ENCODE results near the gene MAST1.
"Not testable (repeated sequence)": the region's sequence is repeated elsewhere in the genome, so short reads cannot be mapped to it uniquely, and the experiment has no call there.

Gene MAST1

DNA sequence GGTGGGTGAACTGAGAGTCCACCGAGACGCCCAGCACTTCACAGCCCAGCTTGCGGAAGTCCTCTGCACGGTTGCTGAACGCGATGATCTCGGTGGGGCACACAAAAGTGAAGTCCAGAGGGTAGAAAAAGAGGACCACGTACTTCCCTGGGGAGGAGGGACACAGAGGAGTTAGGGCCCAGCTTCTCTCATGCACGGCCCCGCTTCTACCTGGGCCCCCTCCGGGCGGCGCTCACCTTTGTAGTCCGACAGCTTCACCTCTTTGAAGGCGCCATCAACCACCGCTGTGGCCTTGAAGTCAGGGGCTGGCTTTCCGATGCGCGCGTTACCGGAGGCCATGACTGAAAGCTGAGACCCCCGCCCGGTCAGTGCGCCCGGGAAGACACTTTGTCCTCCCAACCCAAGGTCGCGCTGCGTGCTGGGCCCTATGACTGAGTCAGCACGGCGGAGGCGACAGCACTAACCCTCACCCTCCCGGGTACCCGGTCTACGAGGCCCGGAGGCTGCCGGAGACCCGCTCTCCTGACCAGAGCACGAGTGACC is 37.3 kb upstream of the MAST1 start:
- FAIRE-seq (no peak), DNase-seq (ENCODE audit: insufficient read length, low spot score) (no peak)

DNA sequence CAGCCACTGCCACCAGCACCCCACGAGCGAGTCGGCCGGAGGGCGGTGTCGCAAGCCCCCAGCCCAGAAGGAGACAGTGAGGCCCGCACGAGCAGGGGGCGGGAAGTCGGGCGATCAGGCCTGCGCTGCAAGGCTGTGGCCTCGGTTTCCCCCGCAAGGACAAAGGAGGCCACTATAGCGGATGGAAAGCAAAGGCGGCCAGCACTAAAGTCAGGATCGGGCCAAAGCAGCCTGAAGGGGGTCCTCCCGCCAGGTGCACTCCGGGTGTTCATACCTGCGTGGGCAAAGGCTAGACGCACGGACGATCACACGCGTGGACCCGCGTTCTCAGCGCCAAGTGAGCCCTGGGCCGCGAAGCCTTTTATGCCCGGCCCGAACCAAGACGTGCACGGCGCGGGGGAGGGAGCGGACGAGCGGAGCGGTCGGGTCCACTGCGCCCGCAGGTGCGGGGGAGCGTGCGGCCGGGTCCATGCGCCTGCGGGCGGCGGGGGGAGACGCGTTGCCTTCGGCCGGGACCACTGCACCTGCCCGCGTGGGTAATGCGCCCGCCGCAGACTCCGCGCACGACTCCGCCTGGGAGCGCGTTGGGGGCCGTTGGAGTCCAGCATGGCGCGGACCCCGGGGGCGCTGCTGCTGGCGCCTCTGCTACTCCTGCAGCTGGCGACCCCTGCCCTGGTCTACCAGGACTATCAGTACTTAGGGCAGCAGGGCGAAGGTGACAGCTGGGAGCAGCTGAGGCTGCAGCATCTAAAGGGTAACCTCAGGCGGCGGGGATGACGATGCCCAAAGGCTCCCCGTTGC is 36.6 kb upstream of the MAST1 start, which contains the start of the genes PRDX2 and THSD8:
PRDX2 (minus strand) TSS at position 335 of the 801 bp plus-strand sequence. CDS start 539 bp downstream, outside the sequence.
THSD8 (plus strand) TSS at position 604 of the 801 bp plus-strand sequence; CDS start at position 607, 3 bp downstream.
- FAIRE-seq (no peak), DNase-seq (ENCODE audit: insufficient read length, low spot score) (no peak)

DNA sequence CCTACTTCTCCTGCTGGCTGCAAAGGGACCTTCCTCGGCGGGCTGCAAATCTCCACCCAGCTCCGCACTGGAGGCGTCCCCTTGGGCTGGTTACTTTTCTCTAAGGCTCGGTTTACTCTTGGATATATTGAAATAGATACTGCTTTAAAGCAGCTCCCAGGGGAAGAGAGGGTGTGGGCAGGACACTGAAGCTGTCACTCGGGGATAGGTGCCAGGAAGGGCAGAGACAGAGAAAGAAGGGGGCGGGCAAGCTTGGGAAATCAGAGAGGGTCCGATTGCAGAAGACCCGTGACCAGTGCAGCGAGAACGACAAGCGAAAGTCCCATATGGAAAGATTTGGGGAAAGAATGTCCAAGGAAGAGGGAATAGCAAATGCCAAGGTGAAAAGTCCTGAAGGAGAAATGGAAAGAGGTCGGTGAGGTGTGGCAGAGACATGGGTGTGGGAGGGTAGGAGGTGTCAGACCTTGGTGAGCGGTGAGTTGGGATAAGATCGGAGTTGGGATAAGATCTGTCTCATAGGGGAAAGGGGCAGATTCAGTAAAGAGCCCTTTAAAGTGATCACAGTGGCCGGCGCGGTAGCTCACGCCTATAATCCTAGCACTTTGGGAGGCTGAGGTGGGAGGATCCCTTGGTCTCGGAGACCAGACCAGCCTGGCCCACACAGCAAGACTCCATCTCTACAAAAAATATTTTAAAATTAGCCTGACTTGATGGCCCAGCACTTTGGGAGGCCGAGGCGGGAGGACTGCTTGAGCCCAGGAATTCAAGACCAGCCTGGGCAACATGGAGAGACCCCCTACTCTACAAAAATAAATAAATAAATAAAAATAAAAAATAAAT is 35.8 kb upstream of the MAST1 start:
- DNase-seq (ENCODE audit: insufficient read length, low spot score) (no peak), FAIRE-seq (no peak)

DNA sequence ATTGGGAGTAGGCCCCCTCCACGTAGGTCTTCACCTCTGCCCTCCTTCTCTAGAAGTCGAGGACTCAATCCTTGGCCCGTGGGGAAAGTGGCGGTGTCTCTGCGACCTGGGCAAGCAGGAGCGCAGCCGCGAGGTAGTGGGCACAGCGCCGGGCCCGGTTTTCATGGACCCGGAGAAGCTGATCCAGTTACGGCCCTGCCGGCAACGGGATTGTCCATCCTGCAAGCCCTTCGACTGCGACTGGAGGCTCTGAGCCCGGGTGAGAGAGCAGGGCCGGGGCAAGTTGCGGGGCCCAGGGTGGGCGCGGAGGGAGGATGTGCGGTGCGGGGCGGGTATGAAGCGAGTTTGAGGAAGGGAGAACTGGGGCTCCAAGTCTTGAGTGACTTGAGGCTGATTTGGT is 34.3 kb upstream of the MAST1 start:
- DNase-seq (ENCODE audit: insufficient read length, low spot score) (no peak), FAIRE-seq (no peak)

DNA sequence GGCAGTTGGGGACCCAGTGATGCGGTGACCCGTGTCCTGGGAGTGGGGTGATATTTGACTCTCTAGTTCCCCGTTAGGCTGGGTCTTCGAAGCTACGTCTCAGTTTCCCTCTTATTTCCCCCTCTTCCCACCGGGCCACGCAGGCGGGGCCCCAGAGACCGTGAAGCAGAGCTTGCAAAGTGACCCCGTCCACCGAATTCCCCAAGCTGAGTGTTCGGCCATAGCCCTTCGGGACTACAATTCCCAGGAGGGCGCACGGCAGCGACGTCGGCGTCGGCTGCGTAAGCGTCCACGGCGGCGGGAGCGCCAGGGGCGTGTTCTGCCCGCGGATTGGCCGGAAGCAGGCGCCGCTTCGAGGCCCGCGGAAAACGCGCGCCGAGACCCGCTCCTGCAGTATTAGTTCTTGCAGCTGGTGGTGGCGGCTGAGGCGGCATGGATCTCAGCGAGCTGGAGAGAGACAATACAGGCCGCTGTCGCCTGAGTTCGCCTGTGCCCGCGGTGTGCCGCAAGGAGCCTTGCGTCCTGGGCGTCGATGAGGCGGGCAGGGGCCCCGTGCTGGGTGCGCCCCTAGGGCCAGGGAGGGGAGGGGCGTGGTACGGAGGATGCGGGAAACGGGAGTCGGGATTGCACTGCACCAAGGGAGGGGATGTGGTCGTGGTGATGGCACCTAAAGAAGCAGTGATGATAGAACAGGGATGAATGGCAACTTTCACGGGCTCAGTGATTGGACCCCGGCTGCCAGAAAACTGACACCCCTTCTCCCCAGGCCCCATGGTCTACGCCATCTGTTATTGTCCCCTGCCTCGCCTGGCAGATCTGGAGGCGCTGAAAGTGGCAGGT is 31.9 kb upstream of the MAST1 start, which contains the start of gene RNASEH2A:
RNASEH2A (plus strand) TSS at position 343 of the 840 bp plus-strand sequence; CDS start at position 433, 90 bp downstream.
- DNase-seq (ENCODE audit: insufficient read length, low spot score) (peak; percentile 98), FAIRE-seq (peak; percentile 95)

DNA sequence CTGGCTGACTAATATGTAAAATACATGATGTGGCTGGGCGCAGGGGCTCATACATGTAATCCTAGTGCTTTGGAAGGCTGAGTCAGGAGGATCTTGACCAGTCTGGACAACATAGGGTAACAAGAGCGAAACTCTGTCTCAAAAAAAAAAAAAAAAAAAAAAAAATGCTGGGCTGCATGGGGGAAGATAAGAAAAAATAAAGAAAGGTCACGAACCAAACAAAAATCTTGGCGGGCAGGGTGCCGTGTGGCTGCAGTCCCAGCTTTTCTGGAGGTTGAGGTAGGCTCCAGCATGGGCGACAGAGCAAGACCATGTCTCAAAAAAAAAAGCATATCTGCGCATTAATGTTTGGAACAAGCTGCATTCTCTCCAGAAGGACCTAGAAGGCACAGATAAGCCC is 23.2 kb upstream of the MAST1 start:
- FAIRE-seq: no peak
- no peak for DNase-seq (ENCODE audit: insufficient read length, low spot score)

DNA sequence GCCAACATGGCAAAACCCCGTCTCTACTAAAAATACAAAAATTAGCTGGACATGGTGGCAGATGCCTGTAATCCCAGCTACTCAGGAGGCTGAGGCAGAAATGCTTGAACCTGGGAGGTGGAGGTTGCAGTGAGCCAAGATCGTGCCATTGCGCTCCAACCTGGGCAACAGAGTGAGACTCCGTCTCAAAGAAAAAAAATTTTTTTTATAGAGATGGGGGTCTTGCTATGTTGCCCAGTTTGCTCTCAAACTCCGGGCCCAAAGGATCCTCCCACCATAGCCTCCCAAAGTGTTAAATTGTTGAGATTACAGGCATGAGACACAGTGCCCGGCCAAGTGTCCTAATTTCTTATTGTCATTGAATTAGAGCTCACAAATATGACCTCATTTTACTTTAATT is 21.1 kb upstream of the MAST1 start:
- not testable (repeated sequence) for FAIRE-seq; DNase-seq (ENCODE audit: insufficient read length, low spot score)

DNA sequence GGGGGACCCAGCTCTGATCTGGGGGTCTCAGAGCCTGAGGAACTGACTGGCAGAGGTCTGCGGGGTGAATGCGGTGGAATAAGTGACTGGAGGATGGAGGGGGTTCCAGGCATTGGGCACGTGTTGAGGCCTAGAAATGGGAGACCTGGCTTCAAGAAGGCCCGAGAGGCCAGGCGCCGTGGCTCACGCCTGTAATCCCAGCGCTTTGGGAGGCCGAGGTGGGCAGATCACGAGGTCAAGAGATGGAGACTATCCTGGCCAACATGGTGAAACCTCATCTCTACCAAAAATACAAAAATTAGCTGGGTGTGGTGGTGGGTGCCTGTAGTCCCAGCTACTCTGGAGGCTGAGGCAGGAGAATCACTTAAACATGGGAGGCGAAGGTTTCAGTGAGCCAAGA is 20.5 kb upstream of the MAST1 start:
- DNase-seq (ENCODE audit: insufficient read length, low spot score); FAIRE-seq: not testable (repeated sequence)

DNA sequence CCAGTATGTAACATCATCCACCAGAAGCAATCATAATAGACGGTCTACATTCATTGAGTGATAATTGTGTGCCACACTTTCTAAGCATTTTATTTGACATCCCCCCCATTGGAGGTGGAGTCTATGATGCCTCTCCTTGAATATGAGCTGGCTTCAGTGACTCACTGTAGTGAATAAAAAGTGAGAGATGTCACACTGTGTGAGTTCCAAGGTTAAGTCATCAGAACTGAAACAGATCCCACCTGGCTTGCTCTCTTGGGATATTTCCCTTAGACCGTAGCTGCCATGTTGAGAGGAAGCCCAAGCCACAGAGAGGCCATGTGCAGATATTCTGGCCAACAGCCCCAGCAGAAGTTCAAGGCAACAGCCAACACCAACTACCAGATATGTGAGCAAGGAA is 16.6 kb upstream of the MAST1 start:
- FAIRE-seq (no peak), DNase-seq (ENCODE audit: insufficient read length, low spot score) (no peak)

DNA sequence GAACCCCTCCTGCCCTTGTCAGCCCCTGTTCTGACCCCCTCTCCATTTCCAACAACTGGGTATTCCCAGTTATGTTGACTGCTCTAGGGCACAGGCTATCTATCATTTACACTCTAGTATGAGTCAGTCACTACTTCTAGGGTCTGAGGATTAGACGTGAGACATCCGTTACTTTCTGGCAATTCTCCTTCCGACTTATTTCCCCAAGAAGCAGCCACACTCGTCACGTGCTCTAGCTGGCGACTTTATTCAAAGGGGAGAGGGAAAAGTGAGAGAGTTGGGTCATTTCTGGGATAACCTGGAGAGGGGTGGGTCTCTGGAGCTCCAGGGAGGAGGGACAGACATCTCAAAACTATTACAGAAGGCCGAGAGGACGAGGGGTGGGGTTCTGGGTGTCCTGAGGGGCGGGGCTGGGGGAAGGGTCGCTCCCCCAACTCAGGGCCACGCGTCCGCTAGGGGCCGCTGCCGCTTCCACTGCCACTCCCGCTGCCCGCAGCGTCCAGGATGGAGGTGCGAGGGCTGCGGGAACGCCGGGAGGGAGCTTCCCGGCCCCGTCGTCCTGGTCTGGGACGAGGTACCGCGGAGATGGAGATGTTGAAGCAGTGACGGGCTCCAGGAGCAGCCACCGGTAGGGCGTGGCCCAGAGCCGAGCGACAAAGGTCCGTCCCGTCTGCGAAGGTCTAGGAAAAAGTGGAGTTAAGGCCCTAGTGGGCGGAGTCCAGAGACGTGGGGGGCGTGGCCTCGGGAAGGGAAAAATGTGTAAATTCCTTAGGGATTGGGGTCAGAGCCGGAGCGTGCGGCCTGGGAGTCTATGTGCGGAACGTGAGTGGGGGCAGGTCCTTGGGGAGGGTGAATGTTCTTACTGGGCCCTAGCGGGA is 12.8 kb upstream of the MAST1 start:
- DNase-seq (ENCODE audit: insufficient read length, low spot score): no peak
- FAIRE-seq: no peak

DNA sequence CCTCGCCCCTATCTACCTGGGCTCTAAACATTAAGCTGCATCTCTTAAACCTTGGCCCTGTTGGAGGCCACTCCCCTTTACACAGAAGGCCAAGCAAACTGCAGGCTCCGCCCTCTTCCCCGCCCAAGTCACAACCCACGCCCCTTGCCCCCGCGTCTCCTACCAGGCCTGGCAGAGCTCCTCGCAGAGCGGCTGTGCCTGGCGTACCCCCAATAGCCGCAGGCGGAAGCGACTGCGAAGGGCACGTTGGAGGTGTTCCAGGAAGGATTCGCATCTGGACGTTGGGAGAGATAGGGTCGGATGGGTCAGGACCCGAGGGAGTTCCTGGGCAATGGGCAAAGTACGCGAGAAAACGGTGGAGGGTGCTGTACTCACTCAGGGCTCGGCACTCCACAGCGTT is 9.8 kb upstream of the MAST1 start:
- FAIRE-seq (no peak), DNase-seq (ENCODE audit: insufficient read length, low spot score) (no peak)

DNA sequence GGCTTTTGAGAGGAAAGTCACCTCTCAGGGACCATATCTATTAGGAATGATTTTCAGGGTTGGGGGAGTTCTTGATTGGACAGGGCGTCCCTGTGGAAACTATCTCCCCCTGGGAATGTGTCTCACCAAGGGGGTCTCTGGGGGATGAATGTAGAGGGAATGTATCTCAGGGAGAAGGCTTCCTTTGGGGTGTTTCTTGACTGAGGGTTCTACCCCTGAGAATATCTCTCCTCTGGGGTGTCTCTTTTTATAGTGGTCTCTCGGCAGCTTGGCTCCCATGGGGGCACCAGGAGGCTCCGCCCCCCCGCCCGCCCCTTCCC is 4.9 kb upstream of the MAST1 start:
- no peak for DNase-seq (ENCODE audit: insufficient read length, low spot score)
- FAIRE-seq: no peak

DNA sequence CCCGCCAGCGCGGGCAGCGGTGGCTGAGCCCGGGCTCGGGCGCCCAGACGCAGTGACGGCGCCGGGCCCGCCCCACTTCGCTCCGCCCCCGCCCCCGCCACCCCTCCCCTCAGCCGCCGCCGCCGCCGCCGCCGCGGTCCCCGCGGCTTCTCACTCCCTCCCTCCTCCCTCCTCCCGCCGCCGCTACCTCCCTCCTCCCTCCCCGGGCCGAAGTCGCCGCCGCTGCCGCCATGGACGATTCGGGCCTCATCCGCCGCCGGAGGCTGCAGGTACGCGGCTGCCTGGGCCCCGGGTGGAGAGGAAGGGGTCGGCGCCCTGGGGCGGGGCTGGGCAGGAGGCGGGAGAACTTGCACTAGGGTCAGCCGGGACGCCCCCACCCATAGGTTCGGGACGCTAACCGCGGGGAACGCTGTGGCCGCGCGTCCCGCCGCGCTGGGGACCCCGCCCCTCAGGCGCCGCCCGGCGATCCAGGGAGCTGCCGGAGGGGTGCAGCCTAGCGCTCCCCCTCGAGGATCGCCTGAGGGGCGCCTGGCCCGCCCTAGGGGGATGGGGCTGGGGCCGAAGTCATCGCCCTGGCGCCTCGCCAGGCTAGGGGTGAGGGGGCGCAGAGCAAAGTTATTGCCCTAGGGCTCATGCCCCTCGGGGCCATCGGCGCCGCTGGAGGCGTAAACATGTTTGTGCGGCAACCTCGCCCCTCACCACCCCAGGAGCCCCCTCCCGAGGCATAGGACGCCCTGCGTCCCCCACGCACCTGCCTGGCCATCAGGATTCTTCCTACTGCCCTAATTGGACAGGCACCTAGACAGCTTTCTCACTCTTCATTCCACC is 4.4 kb upstream of the MAST1 start:
- no peak for DNase-seq (ENCODE audit: insufficient read length, low spot score)
- no peak for FAIRE-seq

DNA sequence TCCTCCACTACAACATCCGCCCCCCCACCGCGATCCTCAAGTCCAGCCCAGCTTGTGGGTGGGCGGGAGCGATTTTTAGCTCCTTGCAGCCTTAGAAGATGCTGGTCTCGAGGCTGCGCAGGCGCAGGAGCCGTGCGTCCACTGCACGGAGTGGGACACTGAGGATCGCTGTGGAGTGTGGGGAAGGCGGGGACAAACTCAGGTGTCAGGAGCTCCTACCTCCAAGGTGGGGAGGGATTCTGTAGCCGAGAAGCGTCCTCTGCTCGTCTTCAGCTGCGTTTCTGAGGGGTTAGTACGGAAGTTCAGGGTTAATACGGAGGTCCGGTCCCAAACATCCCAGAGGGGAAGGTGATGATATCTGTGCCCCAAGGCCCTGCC is 3.8 kb upstream of the MAST1 start, which contains the start of gene RTBDN:
RTBDN (minus strand) TSS at position 14 of the 378 bp plus-strand sequence. CDS start 4,600 bp downstream, outside the sequence.
- no peak for FAIRE-seq
- DNase-seq (ENCODE audit: insufficient read length, low spot score): no peak

DNA sequence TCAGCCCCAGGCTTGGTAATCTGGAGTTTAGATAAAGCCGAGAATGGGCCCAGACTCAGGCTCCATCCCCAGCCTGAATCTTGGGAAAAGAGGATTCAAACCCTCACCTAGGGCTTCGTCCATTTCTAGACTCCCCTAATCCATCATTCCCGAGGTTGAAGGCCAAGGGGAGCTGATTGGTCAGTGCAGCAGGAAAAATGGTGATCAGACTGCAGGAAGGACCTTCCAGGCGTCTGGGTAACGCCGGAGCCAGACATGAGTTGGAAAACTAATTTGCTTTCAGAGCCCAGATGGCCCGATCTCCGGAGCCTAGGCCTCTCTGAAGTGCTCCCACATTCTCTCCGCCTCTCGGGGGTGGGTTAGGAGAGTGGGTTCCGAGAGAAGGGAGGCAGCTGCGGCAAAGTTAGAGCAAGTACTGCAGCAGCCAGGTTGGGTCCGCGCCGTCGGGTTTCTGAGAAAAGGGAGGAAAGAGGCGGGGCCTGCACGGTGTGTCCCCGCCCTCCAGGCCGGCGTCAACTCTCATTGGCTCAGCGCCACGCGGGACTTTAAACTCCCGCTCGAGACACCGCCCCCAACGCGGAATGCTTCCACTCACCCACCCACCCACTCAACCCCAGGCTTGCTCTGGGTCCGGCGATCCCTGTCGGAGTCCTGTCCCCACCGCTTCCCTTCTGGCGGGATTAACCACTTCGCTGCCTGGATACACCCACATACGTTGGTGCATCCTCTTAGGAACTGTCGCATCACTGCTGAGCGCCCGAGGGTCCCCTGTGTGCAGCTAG is 3.1 kb upstream of the MAST1 start:
- FAIRE-seq: no peak
- no peak for DNase-seq (ENCODE audit: insufficient read length, low spot score)

DNA sequence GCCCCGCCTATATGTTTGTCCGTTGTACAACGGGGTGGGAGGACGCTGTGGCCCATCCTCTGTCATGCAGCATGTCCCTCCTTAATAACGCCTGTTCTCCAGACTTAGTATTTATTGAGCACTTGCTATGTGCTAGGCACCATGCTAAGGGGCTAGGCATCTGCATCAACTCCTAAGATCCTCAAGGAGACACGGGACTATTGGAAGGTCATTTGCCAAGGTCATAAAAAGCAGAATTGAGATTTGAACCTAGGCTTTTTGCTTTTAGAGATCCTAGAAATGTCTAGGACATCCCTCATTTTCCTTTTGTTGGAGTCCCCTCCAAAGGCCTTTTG is 1.8 kb upstream of the MAST1 start:
- DNase-seq (ENCODE audit: insufficient read length, low spot score) (no peak), FAIRE-seq (no peak)

DNA sequence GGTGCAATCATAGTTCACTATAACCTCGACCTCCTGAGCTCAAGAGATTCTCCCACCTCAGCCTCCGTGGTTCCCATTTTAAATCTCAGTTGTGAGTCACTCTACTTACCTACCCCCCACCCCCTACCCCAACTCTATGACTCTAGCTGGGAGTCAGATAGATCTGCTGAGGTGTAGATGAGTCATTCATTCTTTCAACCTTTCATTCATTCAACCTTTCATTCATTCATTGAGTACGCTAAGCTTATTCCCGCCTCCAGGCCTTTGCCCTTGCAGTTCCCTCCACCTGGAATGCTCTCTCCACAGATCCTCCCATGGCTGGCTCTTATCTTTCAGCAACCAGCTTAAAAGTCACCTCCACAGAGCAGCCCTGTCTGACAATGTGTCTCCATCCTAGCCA is 1.1 kb upstream of the MAST1 start:
- DNase-seq (ENCODE audit: insufficient read length, low spot score) (no peak), FAIRE-seq (no peak)

All from GM19239 (cell line).